ENCODE measurements around the gene G3BP1.

G3BP1 gene

GRCh38 chr5:151800532-151800931 lies 28.8 kb downstream of the G3BP1 start:
- DNase-seq: no peak
- Histone ChIP-seq H3K4me1 (no peaks in the 10 kb centered on the region), H3K9me3 (no peaks in the 10 kb centered on the region), H3K4me3 (no peak overlapping the region), H3K27me3 (no peaks in the 10 kb centered on the region), H3K27ac (no peak overlapping the region), H3K36me3 (peaks cover 77 to 93% (median 89%) of the 10 kb centered on the region in 3 donors)
- TF ChIP-seq, protein P1, sequence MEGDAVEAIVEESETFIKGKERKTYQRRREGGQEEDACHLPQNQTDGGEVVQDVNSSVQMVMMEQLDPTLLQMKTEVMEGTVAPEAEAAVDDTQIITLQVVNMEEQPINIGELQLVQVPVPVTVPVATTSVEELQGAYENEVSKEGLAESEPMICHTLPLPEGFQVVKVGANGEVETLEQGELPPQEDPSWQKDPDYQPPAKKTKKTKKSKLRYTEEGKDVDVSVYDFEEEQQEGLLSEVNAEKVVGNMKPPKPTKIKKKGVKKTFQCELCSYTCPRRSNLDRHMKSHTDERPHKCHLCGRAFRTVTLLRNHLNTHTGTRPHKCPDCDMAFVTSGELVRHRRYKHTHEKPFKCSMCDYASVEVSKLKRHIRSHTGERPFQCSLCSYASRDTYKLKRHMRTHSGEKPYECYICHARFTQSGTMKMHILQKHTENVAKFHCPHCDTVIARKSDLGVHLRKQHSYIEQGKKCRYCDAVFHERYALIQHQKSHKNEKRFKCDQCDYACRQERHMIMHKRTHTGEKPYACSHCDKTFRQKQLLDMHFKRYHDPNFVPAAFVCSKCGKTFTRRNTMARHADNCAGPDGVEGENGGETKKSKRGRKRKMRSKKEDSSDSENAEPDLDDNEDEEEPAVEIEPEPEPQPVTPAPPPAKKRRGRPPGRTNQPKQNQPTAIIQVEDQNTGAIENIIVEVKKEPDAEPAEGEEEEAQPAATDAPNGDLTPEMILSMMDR (IDR thresholded peaks at IDR 0.05): no peak
- intact Hi-C loops (cut with DNase I; ENCODE audit: low total_unique reads): no loop called here

- H3K36me3 ChIP-seq: peaks cover 33 to 51% (median 44%) of the 10 kb centered on the region in 3 donors
- H3K4me3 ChIP-seq: no peak overlapping the region
- peak in 1 of 2 donors; percentile 47 for DNase-seq
- no peaks in the 10 kb centered on the region for H3K27me3 ChIP-seq
- intact Hi-C loops (cut with DNase I; ENCODE audit: low total_unique reads): no loop called here
- TF ChIP-seq, protein P1 (IDR thresholded peaks at IDR 0.05): no peak
- H3K27ac ChIP-seq: no peak overlapping the region
- peaks cover 0 to 14% (median 8%) of the 10 kb centered on the region in 4 donors for H3K4me1 ChIP-seq
- no peaks in the 10 kb centered on the region for H3K9me3 ChIP-seq
Observed at GRCh38 chr5:151805414-151806223, 33.9 kb downstream of the G3BP1 start.

GRCh38 chr5:151808451-151809169 lies 36.9 kb downstream of the G3BP1 start:
- DNase-seq: no peak
- H3K27ac ChIP-seq: no peak overlapping the region
- no peaks in the 10 kb centered on the region for H3K27me3 ChIP-seq
- peaks cover 0 to 36% (median 15%) of the 10 kb centered on the region in 4 donors for H3K4me1 ChIP-seq
- H3K36me3 ChIP-seq: peaks cover 10 to 21% (median 14%) of the 10 kb centered on the region in 3 donors
- no peak overlapping the region for H3K4me3 ChIP-seq
- intact Hi-C loops (cut with DNase I; ENCODE audit: low total_unique reads): no loop called here
- TF ChIP-seq, protein P1 (IDR thresholded peaks at IDR 0.05): no peak
- H3K9me3 ChIP-seq: no peaks in the 10 kb centered on the region

GRCh38 chr5:151810449-151810848 lies 38.7 kb downstream of the G3BP1 start:
- Histone ChIP-seq H3K9me3 (no peaks in the 10 kb centered on the region), H3K27ac (no peak overlapping the region), H3K36me3 (peaks cover 0 to 9% (median 8%) of the 10 kb centered on the region in 3 donors), H3K4me1 (peaks cover 0 to 36% (median 15%) of the 10 kb centered on the region in 4 donors), H3K4me3 (no peak overlapping the region), H3K27me3 (no peaks in the 10 kb centered on the region)
- DNase-seq: no peak
- TF ChIP-seq, protein P1 (IDR thresholded peaks at IDR 0.05): no peak
- intact Hi-C loops (cut with DNase I; ENCODE audit: low total_unique reads): no loop called here

GRCh38 chr5:151810897-151811296 lies 39.1 kb downstream of the G3BP1 start:
- H3K4me1 ChIP-seq: peaks cover 0 to 36% (median 15%) of the 10 kb centered on the region in 4 donors
- H3K36me3 ChIP-seq: peaks cover 0 to 11% (median 8%) of the 10 kb centered on the region in 3 donors
- intact Hi-C loops (cut with DNase I; ENCODE audit: low total_unique reads): no loop called here
- no peaks in the 10 kb centered on the region for H3K27me3 ChIP-seq
- TF ChIP-seq, protein P1 (IDR thresholded peaks at IDR 0.05): no peak
- no peak for DNase-seq
- H3K27ac ChIP-seq: no peak overlapping the region
- H3K9me3 ChIP-seq: no peaks in the 10 kb centered on the region
- H3K4me3 ChIP-seq: no peak overlapping the region

Measured in tibial artery (tissue), 4 donors.